H9 (cell line): Measurements from ENCODE around the gene BDNF. TPM values are rescaled to one million over a fixed set of nuclear protein-coding genes. Genes with fewer than 3 reads are reported as not detected.
A peak's percentile ranks its signal among the peaks of the same experiment; 100 is the strongest.

Experiments used
- DNase-seq: peaks from one replicate; pipeline ENCODE4 v3.0.0-alpha.2; 2017
- H2AFZ ChIP-seq: one replicate; pipeline ENCODE4 v1.6.1; 2013; ENCODE audit warnings: mild to moderate bottlenecking, low read length, control low read depth, moderate library complexity
- H2AK5ac ChIP-seq: 2 replicates; pipeline ENCODE4 v1.6.1; 2013; ENCODE audit warnings: low read length, control low read depth, mixed read lengths; ENCODE audit not compliant: insufficient read length
- H2BK120ac ChIP-seq: one replicate; pipeline ENCODE4 v1.6.1; 2013; ENCODE audit warnings: low read depth, mild to moderate bottlenecking, low read length, control low read depth, inconsistent platforms; ENCODE audit not compliant: poor library complexity, severe bottlenecking
- H2BK12ac ChIP-seq: 2 replicates; pipeline ENCODE4 v1.6.1; 2013; ENCODE audit warnings: low read length, control low read depth, mixed read lengths, low read depth; ENCODE audit not compliant: insufficient read length
- H2BK15ac ChIP-seq: 2 replicates; pipeline ENCODE4 v1.6.1; 2013; ENCODE audit warnings: low read depth, low read length, control low read depth
- H2BK20ac ChIP-seq: one replicate; pipeline ENCODE4 v1.6.1; 2013; ENCODE audit warnings: low read depth, mild to moderate bottlenecking, low read length, control low read depth, inconsistent platforms; ENCODE audit not compliant: poor library complexity, severe bottlenecking
- H2BK5ac ChIP-seq: 2 replicates; pipeline ENCODE4 v1.6.1; 2013; ENCODE audit warnings: low read length, control low read depth, mixed read lengths; ENCODE audit not compliant: insufficient read length
- H3K14ac ChIP-seq: 2 replicates; pipeline ENCODE4 v1.6.1; 2013; ENCODE audit warnings: low read length, control low read depth; ENCODE audit not compliant: insufficient read depth
- H3K18ac ChIP-seq: 2 replicates; pipeline ENCODE4 v1.6.1; 2013; ENCODE audit warnings: low read depth, mild to moderate bottlenecking, mixed read lengths, low read length, control low read depth; ENCODE audit not compliant: insufficient read length
- H3K23ac ChIP-seq: 2 replicates; pipeline ENCODE4 v1.6.1; 2013; ENCODE audit warnings: low read length, control low read depth, mixed read lengths, low read depth; ENCODE audit not compliant: insufficient read length
- H3K23me2 ChIP-seq: 2 replicates; pipeline ENCODE4 v1.6.1; 2013; ENCODE audit warnings: low read depth, mild to moderate bottlenecking, mixed read lengths, low read length, control low read depth; ENCODE audit not compliant: insufficient read length, poor library complexity, severe bottlenecking
- H3K27ac ChIP-seq: 2 replicates; pipeline ENCODE4 v1.5.1; 2013; ENCODE audit warnings: low read length, control low read depth, mixed read lengths, low read depth; ENCODE audit not compliant: insufficient read length
- H3K27me3 ChIP-seq: 2 replicates; pipeline ENCODE4 v1.6.1; 2013; ENCODE audit warnings: low read length, control low read depth, inconsistent platforms; ENCODE audit not compliant: insufficient read depth
- H3K4ac ChIP-seq: 2 replicates; pipeline ENCODE4 v1.6.1; 2013; ENCODE audit warnings: low read depth, mild to moderate bottlenecking, control low read depth, inconsistent platforms, low read length, moderate library complexity
- H3K4me1 ChIP-seq: 2 replicates; pipeline ENCODE4 v1.6.1; 2013; ENCODE audit warnings: low read length, control low read depth, inconsistent platforms; ENCODE audit not compliant: insufficient read depth
- H3K4me2 ChIP-seq: 2 replicates; pipeline ENCODE4 v1.6.1; 2013; ENCODE audit warnings: low read length, control low read depth, mixed read lengths; ENCODE audit not compliant: insufficient read length, insufficient read depth
- H3K56ac ChIP-seq: 2 replicates; pipeline ENCODE4 v1.6.1; 2013; ENCODE audit warnings: low read depth, mild to moderate bottlenecking, mixed read lengths, low read length, control low read depth; ENCODE audit not compliant: insufficient read length
- H3K79me1 ChIP-seq: 2 replicates; pipeline ENCODE4 v1.6.1; 2013; ENCODE audit warnings: low read depth, mild to moderate bottlenecking, moderate library complexity, low read length, control low read depth, inconsistent platforms; ENCODE audit not compliant: insufficient read depth, poor library complexity, severe bottlenecking
- H3K79me2 ChIP-seq: 2 replicates; pipeline ENCODE4 v1.6.1; 2013; ENCODE audit warnings: low read length, control low read depth, inconsistent platforms; ENCODE audit not compliant: insufficient read depth
- H3K9ac ChIP-seq: 2 replicates; pipeline ENCODE4 v1.6.1; 2013; ENCODE audit warnings: low read length, control low read depth, mixed read lengths; ENCODE audit not compliant: insufficient read length; ENCODE audit errors: extremely low read depth
- H3K9me3 ChIP-seq: one replicate; pipeline ENCODE4 v1.6.1; 2013; ENCODE audit warnings: low read depth, low read length, inconsistent platforms; ENCODE audit not compliant: control insufficient read depth
- H3T11ph ChIP-seq: one replicate; pipeline ENCODE4 v1.6.1; 2013; ENCODE audit warnings: mild to moderate bottlenecking, low read length, control low read depth, inconsistent platforms
- H4K20me1 ChIP-seq: one replicate; pipeline ENCODE4 v1.6.1; 2013; ENCODE audit not compliant: control insufficient read depth, insufficient read length, insufficient read depth
- H4K5ac ChIP-seq: 2 replicates; pipeline ENCODE4 v1.6.1; 2013; ENCODE audit warnings: low read depth, mild to moderate bottlenecking, mixed read lengths, low read length, control low read depth; ENCODE audit not compliant: insufficient read length
- H4K8ac ChIP-seq: replicated peaks from 2 replicates; pipeline ENCODE4 v1.6.1; 2013; ENCODE audit warnings: low read length, control low read depth, mixed read lengths, low read depth; ENCODE audit not compliant: insufficient read length
- H4K91ac ChIP-seq: 2 replicates; pipeline ENCODE4 v1.6.1; 2013; ENCODE audit warnings: low read depth, mild to moderate bottlenecking, moderate library complexity, mixed read lengths, low read length, control low read depth; ENCODE audit not compliant: insufficient read length
- H3K27ac Mint-ChIP-seq, 3 experiments: 2 replicates in 2 of 3; 3 replicates in 1 of 3; pipeline ENCODE4 v1.8.0; 2020 to 2021; ENCODE audit warnings: mixed read lengths in 3 of 3, mild to moderate bottlenecking in 1 of 3, moderate library complexity in 1 of 3
- H3K27me3 Mint-ChIP-seq: 2 replicates; pipeline ENCODE4 v1.8.0; 2021; ENCODE audit warnings: low read depth, mild to moderate bottlenecking, moderate library complexity, mixed read lengths
- H3K36me3 Mint-ChIP-seq, 3 experiments: 2 replicates in 2 of 3; 3 replicates in 1 of 3; pipeline ENCODE4 v1.8.0; 2020 to 2021; ENCODE audit warnings: low read depth in 3 of 3, mixed read lengths in 3 of 3; ENCODE audit not compliant: insufficient read depth in 1 of 3
- H3K4me1 Mint-ChIP-seq, 2 experiments: 2 replicates each; pipeline ENCODE4 v1.8.0; 2020; ENCODE audit warnings: mixed read lengths in 2 of 2
- H3K4me3 Mint-ChIP-seq, 2 experiments: 2 replicates in 1 of 2; 3 replicates in 1 of 2; pipeline ENCODE4 v1.8.0; 2020 to 2021; ENCODE audit warnings: mild to moderate bottlenecking in 2 of 2, mixed read lengths in 2 of 2, moderate library complexity in 1 of 2
- H3K9me3 Mint-ChIP-seq, 2 experiments: 2 replicates in 1 of 2; 3 replicates in 1 of 2; pipeline ENCODE4 v1.8.0; 2020; ENCODE audit warnings: mild to moderate bottlenecking in 2 of 2, mixed read lengths in 2 of 2, moderate library complexity in 1 of 2
- WGBS: extraction: QIAGEN DNeasy Blood & Tissue Kit; methylation state at CpG from one replicate; pipeline ENCODE4 v1.1.7; 2013; ENCODE audit warnings: missing lambda C conversion rate, low lambda C conversion rate, mixed read lengths; ENCODE audit not compliant: insufficient read length; ENCODE audit errors: extremely low coverage; 5-methylcytosine and 5-hydroxymethylcytosine counted together
- total RNA-seq: library from RNA; stranded (reverse); gene quantifications from 2 replicates; pipeline ENCODE4 v1.2.1, GENCODE V29; 2021
- TF ChIP-seq, protein P1 (sequence below): fragments of 200-600 bp; sonication (generic); conservative IDR thresholded peaks from 3 replicates; pipeline ENCODE4 v1.8.0; 2021; ENCODE audit warnings: antibody characterized with exemption, mild to moderate bottlenecking

BDNF gene
- total RNA-seq, 1 experiment from 2014 or later: 2.7 TPM

DNA sequence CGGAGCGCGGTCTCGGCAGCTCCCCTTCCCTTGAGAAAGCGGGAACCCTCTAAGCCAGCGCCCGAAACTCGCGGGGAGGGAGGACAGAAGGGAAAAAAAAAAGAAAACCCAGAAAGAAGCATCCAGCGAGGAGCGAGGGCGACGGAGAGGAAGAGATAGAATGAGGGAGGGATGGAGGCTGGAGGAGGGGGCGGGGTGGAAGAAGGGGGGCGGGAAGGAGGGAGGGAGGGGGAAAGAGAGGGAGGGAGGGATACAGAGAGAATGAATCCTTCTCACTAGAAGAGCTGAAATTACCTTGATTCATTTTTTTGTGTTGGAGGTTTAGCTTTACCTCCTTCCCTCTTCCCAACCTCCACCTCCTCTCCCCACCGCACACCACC is 19.3 kb upstream of the BDNF start:
- Histone ChIP-seq H3K79me2 (no peaks in the 10 kb centered on the region), H4K5ac (no peak overlapping the region), H3T11ph (no peak overlapping the region), H2BK20ac (no peak overlapping the region), H3K9me3 (no peaks in the 10 kb centered on the region), H3K79me1 (no peaks in the 10 kb centered on the region), H2AFZ (no peak overlapping the region), H4K20me1 (no peaks in the 10 kb centered on the region), H4K91ac (no peak overlapping the region), H3K56ac (no peak overlapping the region), H2BK120ac (peak overlapping the region; percentile 65), H3K4me2 (peak overlapping the region; percentile 78), H3K27me3 (peaks cover 19% of the 10 kb centered on the region; the same call in 1 of the 2 replicates), H3K14ac (peak overlapping the region; percentile 51), H2BK5ac (no peak overlapping the region), H2BK15ac (no peak overlapping the region), H4K8ac (no peak overlapping the region), H3K9ac (peak overlapping the region; percentile 79), H3K27ac (no peak overlapping the region), H3K23ac (no peak overlapping the region), H3K4ac (no peak overlapping the region; the same call in 1 of the 2 replicates), H2BK12ac (no peak overlapping the region), H3K23me2 (peaks cover 39% of the 10 kb centered on the region), H3K4me1 (no peaks in the 10 kb centered on the region; the same call in 1 of the 2 replicates), H3K18ac (peak overlapping the region; percentile 93), H2AK5ac (no peak overlapping the region)
- no CpG with 5 or more reads among the region's 16 CpGs for WGBS
- H3K27ac Mint-ChIP-seq: peak overlapping the region in 2 of 3 experiments; percentile 76 to 97; a peak in 4 of 7 replicates
- H3K4me3 Mint-ChIP-seq: peak overlapping the region; percentile 86 to 96
- TF ChIP-seq, protein P1, sequence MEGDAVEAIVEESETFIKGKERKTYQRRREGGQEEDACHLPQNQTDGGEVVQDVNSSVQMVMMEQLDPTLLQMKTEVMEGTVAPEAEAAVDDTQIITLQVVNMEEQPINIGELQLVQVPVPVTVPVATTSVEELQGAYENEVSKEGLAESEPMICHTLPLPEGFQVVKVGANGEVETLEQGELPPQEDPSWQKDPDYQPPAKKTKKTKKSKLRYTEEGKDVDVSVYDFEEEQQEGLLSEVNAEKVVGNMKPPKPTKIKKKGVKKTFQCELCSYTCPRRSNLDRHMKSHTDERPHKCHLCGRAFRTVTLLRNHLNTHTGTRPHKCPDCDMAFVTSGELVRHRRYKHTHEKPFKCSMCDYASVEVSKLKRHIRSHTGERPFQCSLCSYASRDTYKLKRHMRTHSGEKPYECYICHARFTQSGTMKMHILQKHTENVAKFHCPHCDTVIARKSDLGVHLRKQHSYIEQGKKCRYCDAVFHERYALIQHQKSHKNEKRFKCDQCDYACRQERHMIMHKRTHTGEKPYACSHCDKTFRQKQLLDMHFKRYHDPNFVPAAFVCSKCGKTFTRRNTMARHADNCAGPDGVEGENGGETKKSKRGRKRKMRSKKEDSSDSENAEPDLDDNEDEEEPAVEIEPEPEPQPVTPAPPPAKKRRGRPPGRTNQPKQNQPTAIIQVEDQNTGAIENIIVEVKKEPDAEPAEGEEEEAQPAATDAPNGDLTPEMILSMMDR: no peak
- no peaks in the 10 kb centered on the region; a peak in 1 of 7 replicates for H3K36me3 Mint-ChIP-seq
- no peak for DNase-seq
- H3K4me1 Mint-ChIP-seq: peaks cover 38 to 43% of the 10 kb centered on the region in 2 experiments
- H3K9me3 Mint-ChIP-seq: peaks cover 0 to 3% of the 10 kb centered on the region in 2 experiments; a peak in 1 of 5 replicates
- H3K27me3 Mint-ChIP-seq: peaks cover 53% of the 10 kb centered on the region
